Endothelial cell of umbilical vein (primary cell): ENCODE results near the gene ZNF827.

ENCODE experiments used
- CTCF ChIP-seq, 2 donors: IDR thresholded peaks; 1 replicate in 1 of 2; 2 replicates in 1 of 2; pipeline ENCODE4 v1.5.1; 2011; ENCODE audit warnings: low read length in 2 of 2, mild to moderate bottlenecking in 2 of 2, moderate library complexity in 2 of 2, control low read depth in 1 of 2, inconsistent platforms in 1 of 2, low read depth in 1 of 2; ENCODE audit not compliant: insufficient read depth in 1 of 2; ENCODE audit errors: extremely low read depth in 1 of 2
- EZH2 ChIP-seq: IDR thresholded peaks from 2 replicates; pipeline ENCODE4 v1.6.1; 2012; ENCODE audit warnings: borderline replicate concordance, low read depth, mild to moderate bottlenecking, moderate library complexity, low read length, inconsistent platforms; ENCODE audit not compliant: severe bottlenecking
- FOS ChIP-seq: IDR thresholded peaks from 2 replicates; pipeline ENCODE4 v1.6.1; 2011; ENCODE audit warnings: mild to moderate bottlenecking, low read length, moderate library complexity, borderline replicate concordance; ENCODE audit not compliant: insufficient read depth
- GATA2 ChIP-seq: IDR thresholded peaks from 2 replicates; pipeline ENCODE4 v1.7.0; 2011; ENCODE audit warnings: low read depth, mild to moderate bottlenecking, moderate library complexity, mixed read lengths, low read length; ENCODE audit not compliant: insufficient read length, insufficient read depth
- JUN ChIP-seq: IDR thresholded peaks from 2 replicates; pipeline ENCODE4 v1.6.1; 2011; ENCODE audit warnings: borderline replicate concordance, low read depth; ENCODE audit not compliant: insufficient read length, insufficient read depth
- MAX ChIP-seq: IDR thresholded peaks from 2 replicates; pipeline ENCODE4 v1.6.1; 2011; ENCODE audit not compliant: insufficient read depth, insufficient read length
- MYC ChIP-seq: IDR thresholded peaks from one replicate; pipeline ENCODE4 v1.6.1; 2011; ENCODE audit warnings: mild to moderate bottlenecking, low read depth, low read length
- POLR2A ChIP-seq: IDR thresholded peaks from 2 replicates; pipeline ENCODE4 v1.6.1; 2012; ENCODE audit warnings: low read depth, mild to moderate bottlenecking, control low read depth, low read length
- POLR2AphosphoS5 ChIP-seq: IDR thresholded peaks from 2 replicates; pipeline ENCODE4 v1.6.1; 2012; ENCODE audit warnings: low read depth, mild to moderate bottlenecking, control low read depth, low read length, moderate library complexity; ENCODE audit not compliant: insufficient read depth

GRCh38 chr4:145739845-145740244 is 198.8 kb downstream of the ZNF827 start:
- no peak for TF ChIP-seq CTCF (IDR thresholded peaks at IDR 0.05; ENCODE audit: extremely low read depth in 1 of 2, insufficient read depth in 1 of 2, low read depth in 1 of 2, low read length in 2 of 2)
- no peak for TF ChIP-seq EZH2
- no peak for TF ChIP-seq POLR2AphosphoS5
- TF ChIP-seq JUN = no peak
- no peak for TF ChIP-seq MAX
- no peak for TF ChIP-seq POLR2A
- no peak for TF ChIP-seq MYC
- TF ChIP-seq FOS = no peak
- TF ChIP-seq GATA2 = no peak
